ENCODE measurements around the gene COPE. TPM values are rescaled to one million over a fixed set of nuclear protein-coding genes. Genes with fewer than 3 reads are reported as not detected.
A peak's percentile ranks its signal among the peaks of the same experiment; 100 is the strongest.
"Not testable (repeated sequence)": the region's sequence is repeated elsewhere in the genome, so short reads cannot be mapped to it uniquely, and the experiment has no call there.

COPE gene
- polyA plus RNA-seq, 1 donor = 89.5 TPM

DNA sequence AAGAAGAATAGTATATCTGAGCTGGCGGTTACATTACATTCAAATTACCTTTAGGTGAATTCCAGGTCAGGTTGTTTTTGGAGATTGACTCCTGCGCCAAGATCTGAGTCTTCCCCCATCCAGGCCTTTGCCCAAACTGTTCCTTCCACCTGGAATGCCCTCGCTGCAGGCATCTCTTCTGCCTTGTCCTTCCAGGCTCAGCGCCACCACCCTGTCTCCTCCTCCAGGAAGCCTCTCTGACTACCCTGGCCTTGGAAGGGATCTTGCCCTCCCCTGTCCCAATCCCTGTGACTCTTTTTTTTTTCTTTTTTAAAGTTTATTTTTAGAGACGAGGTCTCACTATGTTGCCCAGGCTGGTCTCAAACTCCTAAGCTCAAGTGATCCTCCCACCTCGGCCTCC, 23.5 kb upstream of the COPE start:
- no peak for DNase-seq

GRCh38 chr19:18941628-18942354, 22.6 kb upstream of the COPE start:
- DNase-seq = no peak

- DNase-seq = peak; percentile 85
Observed at GRCh38 chr19:18940769-18941627, 21.8 kb upstream of the COPE start, which contains the start of gene HOMER3. TSS of gene HOMER3 (minus strand) at chr19:18941217. CDS start at chr19:18938982, 2,235 bp downstream.

- peak; percentile 77 for DNase-seq
Observed at GRCh38 chr19:18939922-18940768, 21.0 kb upstream of the COPE start.

DNA sequence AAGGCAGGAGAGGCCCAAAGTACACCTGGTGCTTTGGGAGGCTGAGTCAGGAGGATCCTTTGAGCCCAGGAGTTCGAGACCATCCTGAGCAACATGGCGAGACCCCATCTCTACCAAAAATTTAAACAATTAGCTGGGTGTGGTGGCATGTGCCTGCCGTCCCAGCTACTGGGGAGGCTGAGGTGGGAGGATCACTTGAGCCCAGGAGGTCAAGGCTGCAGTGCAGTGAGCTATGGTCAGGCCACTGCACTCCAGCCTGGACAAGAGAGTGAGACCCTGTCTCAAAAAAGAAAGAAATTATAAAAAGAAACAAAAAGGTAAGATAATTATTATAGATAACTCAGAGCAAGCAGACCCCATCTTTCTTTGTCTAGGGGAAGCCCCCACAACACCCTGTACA, 20.0 kb upstream of the COPE start:
- no peak for DNase-seq

GRCh38 chr19:18933297-18933696, 14.1 kb upstream of the COPE start:
- no peak for DNase-seq

DNA sequence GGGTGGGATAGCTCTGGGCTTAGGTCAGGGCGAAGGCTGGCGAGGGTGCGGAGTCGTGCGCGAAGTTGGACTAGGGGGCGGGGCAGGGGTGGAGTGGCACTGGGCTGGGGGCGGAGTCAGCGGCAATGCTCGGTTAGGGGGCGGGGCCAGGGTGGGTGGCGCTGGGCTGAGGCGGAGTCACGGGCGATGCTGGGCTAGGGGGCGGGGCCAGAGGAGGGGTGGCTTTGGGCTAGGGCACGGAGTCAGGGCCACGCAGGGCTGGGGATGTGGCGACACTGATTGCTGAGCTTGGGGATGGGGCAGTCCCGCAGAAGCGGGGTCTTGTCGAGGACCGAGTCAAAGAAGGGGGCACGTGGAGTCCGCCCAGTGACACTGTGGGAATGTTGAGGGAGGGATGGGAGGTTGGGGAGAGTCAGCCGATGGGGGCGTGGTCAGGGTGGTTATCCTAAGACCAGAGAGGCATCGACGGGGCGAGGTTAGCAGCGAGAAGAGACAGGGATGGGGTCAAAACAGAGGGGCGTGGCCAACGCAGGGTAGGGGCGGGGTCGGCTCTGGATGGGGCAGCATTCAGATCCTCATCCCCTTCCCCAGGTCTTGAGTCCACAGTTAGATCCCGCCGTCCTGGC, 13.1 kb upstream of the COPE start:
- peak; percentile 14 for DNase-seq

GRCh38 chr19:18931316-18932162, 12.4 kb upstream of the COPE start:
- no peak for DNase-seq

DNA sequence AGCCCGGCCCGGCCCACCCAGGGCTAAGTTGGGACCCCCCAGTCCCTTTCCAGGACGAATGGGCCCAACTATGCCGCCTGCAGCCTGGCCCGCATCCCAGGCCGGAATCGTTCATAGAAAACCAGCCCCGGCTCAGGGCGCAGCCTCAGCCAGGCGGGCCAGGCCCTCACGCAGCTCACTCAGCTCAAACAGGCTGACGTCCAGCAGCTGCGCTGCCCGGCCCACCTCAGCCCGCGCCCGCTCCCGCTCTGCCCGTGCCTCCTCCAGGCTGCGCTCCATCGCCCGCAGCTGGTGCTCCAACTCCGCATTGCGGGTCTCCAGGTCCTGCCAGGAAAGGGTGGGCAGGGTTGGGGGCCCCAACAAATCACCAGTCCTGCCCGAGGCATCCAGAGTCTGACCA, 10.1 kb upstream of the COPE start:
- DNase-seq = no peak

DNA sequence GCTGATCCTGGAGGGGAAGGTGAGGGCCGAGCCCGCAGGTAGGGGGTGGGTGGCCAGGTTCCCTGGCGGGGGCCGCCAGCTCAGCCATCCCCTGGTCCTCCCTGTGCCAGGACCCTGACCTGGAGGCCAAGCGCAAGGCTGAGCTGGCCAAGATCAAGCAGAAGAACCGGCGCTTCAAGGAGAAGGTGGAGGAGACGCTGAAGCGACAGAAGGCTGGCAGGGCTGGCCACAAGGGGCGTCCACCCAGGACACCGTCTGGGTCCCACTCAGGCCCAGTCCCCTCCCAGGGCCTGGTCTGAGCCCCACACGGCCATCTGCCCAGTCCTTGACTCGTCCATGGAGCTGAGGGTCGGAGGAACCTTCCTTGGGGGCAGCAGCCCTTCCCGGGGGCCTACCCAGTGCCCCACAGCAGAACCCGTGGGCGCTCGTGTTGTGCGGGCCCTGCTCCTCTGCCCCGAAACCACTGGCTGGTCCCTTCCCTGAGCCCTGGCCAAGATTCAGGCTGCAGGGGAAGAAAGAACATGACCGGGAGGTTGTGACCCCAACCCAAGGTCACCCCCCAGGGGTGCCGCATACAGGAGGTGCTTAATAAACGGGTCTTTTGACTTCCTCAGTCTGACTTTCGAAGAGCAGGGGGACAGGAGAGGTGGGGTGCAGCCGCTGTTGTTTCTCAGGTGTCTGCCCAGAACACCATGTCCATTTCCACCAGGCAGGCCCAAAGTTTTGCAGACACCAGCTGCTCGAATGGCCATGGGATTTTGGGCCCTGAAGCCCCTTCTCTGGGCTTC, 9.0 kb upstream of the COPE start:
- DNase-seq = no peak

GRCh38 chr19:18924684-18925213, 5.6 kb upstream of the COPE start:
- no peak for DNase-seq

DNA sequence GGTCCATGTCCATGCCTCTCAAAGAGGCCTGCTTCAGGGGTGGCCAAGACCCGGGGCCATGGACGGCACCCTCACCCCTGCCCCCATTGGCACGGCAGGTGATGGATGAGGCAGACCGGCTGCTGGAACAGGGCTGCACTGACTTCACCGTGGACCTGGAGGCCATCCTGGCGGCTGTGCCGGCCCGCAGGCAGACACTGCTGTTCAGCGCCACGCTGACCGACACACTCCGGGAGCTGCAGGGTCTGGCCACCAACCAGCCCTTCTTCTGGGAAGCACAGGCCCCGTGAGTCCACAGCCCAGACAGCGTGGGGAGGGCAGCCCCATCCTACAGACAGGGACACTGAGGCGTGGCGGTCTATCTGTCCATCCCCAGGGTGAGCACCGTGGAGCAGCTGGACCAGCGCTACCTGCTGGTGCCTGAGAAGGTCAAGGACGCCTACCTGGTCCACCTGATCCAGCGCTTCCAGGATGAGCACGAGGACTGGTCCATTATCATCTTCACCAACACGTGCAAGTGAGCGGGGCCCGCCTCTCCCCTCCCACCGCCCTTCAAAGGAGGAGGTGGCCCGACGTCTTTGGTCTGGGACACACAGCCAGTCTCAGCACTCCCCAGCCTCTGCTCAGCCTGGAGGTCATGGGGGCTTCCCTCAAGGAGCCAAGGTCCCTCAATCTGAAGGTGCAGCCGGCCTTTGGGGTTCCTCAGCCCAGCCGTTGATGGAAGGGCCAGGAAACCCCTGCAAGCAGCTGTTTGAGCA, 3.2 kb upstream of the COPE start:
- DNase-seq = no peak

DNA sequence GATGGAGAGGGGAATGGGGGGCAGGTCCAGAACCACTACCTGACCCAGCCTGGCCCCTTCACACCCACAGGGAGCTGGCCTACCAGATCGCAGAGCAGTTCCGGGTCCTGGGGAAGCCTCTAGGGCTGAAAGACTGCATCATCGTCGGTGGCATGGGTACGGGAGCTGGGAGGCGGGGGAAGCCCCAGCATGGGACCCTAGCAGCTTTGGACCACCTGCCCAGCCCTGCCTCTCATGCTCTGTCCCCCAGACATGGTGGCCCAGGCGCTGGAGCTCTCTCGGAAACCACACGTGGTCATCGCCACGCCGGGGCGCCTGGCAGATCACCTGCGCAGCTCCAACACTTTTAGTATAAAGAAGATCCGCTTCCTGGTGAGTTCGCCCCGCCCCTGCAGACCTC, 2.4 kb upstream of the COPE start:
- DNase-seq = no peak

GRCh38 chr19:18920400-18920799, 1.2 kb upstream of the COPE start:
- DNase-seq = no peak

GRCh38 chr19:18919900-18920214, 670 bp upstream of the COPE start:
- DNase-seq = no peak

- DNase-seq = not testable (repeated sequence)
Observed at GRCh38 chr19:18917593-18917992, 1.6 kb downstream of the COPE start.

DNA sequence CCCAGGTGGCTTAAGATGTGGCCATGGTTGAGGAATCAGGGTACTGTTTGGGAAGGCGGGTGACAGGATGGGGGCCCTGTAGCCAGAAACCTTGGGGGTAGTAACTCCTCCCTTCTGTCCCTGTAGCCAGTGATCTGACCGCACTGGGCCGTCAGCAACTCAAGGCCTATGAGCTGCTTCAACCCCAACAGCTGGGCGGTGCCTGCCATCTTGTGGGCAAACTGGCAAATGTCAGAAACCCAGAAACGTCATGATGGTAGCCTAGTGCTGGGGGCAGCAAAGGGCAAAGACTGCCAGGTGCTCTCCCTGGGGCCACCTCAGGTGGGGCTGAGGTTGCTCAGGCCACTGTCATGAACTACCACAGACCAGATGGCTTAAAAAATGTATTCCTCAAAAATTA, 3.5 kb downstream of the COPE start:
- no peak for DNase-seq

GRCh38 chr19:18913466-18913865, 5.7 kb downstream of the COPE start:
- DNase-seq = no peak

DNA sequence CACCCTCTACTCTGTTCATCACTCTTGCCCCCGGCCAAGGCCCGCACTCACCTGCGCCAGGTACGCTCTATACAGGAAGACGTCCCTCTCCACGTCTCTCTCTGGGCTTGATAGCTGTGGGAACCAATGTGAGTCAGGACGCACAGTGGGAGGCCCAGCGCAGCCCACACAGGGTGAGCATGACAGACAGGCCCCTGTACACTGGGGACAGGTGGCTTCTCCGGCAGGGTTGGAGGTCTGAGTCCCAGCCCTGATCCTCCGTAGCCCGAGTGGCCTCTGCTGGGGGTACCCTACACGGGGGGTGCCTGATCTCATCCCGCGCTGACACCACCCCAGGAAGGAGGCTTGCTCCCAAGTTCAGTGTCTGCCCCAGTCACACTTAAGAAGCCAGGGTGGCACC, 6.3 kb downstream of the COPE start:
- no peak for DNase-seq
